MCF 10A (cell line): ENCODE results near the gene STAC3. TPM values are rescaled to one million over a fixed set of nuclear protein-coding genes. Genes with fewer than 3 reads are reported as not detected.

Experiments used
- BruUV-seq: library from RNA; stranded (reverse); fragments of 400-500 nt; replicated peaks from 2 replicates; lab custom pipeline; 2021; lab: Mats Ljungman, UMichigan
- CTCF ChIA-PET: fragments of 300-600 bp; sonication (Branson Sonifier 250); formaldehyde crosslinking; extraction: SDS; loops from one replicate; lab custom pipeline; 2021; ENCODE audit warnings: antibody characterized with exemption, inconsistent platforms; lab: Yijun Ruan, JAX
- POLR2A ChIA-PET: fragments of 300-600, 350-650 bp; sonication (Branson Sonifier 250); formaldehyde crosslinking; extraction: SDS; loops from one replicate; lab custom pipeline; 2020; ENCODE audit warnings: antibody characterized with exemption, inconsistent platforms; lab: Yijun Ruan, JAX
- DNase-seq: peaks from one replicate; pipeline ENCODE4 v3.0.0-alpha.2; 2018; ENCODE audit not compliant: unreplicated experiment
- H3K27ac Mint-ChIP-seq: one replicate; pipeline ENCODE4 v1.8.0; 2022; ENCODE audit warnings: mild to moderate bottlenecking, low read depth, mixed read lengths; ENCODE audit not compliant: unreplicated experiment
- H3K27me3 Mint-ChIP-seq: one replicate; pipeline ENCODE4 v1.8.0; 2022; ENCODE audit warnings: mixed read lengths; ENCODE audit not compliant: insufficient read depth, unreplicated experiment
- H3K36me3 Mint-ChIP-seq: one replicate; pipeline ENCODE4 v1.8.0; 2022; ENCODE audit warnings: mild to moderate bottlenecking, moderate library complexity, mixed read lengths; ENCODE audit not compliant: insufficient read depth, unreplicated experiment
- H3K4me1 Mint-ChIP-seq: one replicate; pipeline ENCODE4 v1.8.0; 2022; ENCODE audit warnings: mixed read lengths; ENCODE audit not compliant: insufficient read depth, unreplicated experiment
- H3K4me3 Mint-ChIP-seq: one replicate; pipeline ENCODE4 v1.8.0; 2022; ENCODE audit warnings: mild to moderate bottlenecking, moderate library complexity, mixed read lengths; ENCODE audit not compliant: unreplicated experiment
- H3K9me3 Mint-ChIP-seq: one replicate; pipeline ENCODE4 v1.8.0; 2022; ENCODE audit warnings: mixed read lengths; ENCODE audit not compliant: unreplicated experiment
- CTCF ChIP-seq: fragments of 200-600 bp; IDR thresholded peaks from one replicate; pipeline ENCODE4 v1.8.0; 2022; ENCODE audit warnings: antibody characterized with exemption, mild to moderate bottlenecking; ENCODE audit not compliant: unreplicated experiment
- intact Hi-C: fragments of 100-400 bp; cut with micrococcal nuclease; formaldehyde crosslinking; loops from 2 replicates; pipeline ENCODE4 v1.14.1; 2022
- total RNA-seq: library from RNA; stranded (reverse); gene quantifications from 2 replicates; pipeline ENCODE4 v1.2.3, GENCODE V29; 2022

STAC3 gene
- total RNA-seq, 1 experiment from 2014 or later = 2.8 TPM

- Mint-ChIP-seq H3K27ac (no peak overlapping the region), H3K9me3 (no peaks in the 10 kb centered on the region), H3K4me1 (peaks cover 30% of the 10 kb centered on the region), H3K36me3 (peaks cover 58% of the 10 kb centered on the region), H3K27me3 (no peaks in the 10 kb centered on the region), H3K4me3 (no peak overlapping the region)
- BruUV-seq = no TSS peak
- no peak for TF ChIP-seq CTCF
- POLR2A ChIA-PET = no interaction called here
- intact Hi-C loops = no loop called here
- CTCF ChIA-PET = no interaction called here
- no peak for DNase-seq
Measured at GRCh38 chr12:57234571-57235016, 16.4 kb downstream of the STAC3 start.

- Mint-ChIP-seq H3K36me3 (peaks cover 60% of the 10 kb centered on the region), H3K4me1 (peaks cover 29% of the 10 kb centered on the region), H3K4me3 (no peak overlapping the region), H3K27ac (no peak overlapping the region), H3K27me3 (no peaks in the 10 kb centered on the region), H3K9me3 (no peaks in the 10 kb centered on the region)
- TF ChIP-seq CTCF = no peak
- DNase-seq = no peak
- intact Hi-C loops = no loop called here
- ChIA-PET POLR2A (interaction anchor here (1.2 kb wide), 1 partner anchor 9 kb away, joined by 6 read pairs; no protein-coding TSS in a partner anchor), CTCF (interaction anchor here (0.6 to 1.3 kb wide), 4 partner anchors 13 to 25 kb away, joined by 4 to 6 read pairs (median 5); partner anchors contain the start of gene STAC3)
- TSS peak; percentile 22 for BruUV-seq
Measured at GRCh38 chr12:57234233-57234570, 16.8 kb downstream of the STAC3 start.

GRCh38 chr12:57233357-57234232, 17.4 kb downstream of the STAC3 start:
- H3K36me3 Mint-ChIP-seq = peaks cover 56% of the 10 kb centered on the region
- no peaks in the 10 kb centered on the region for H3K9me3 Mint-ChIP-seq
- intact Hi-C loops = no loop called here
- DNase-seq = no peak
- H3K4me1 Mint-ChIP-seq = peaks cover 31% of the 10 kb centered on the region
- no peak overlapping the region for H3K27ac Mint-ChIP-seq
- ChIA-PET POLR2A (interaction anchor here (1.2 kb wide), 1 partner anchor 9 kb away, joined by 6 read pairs; no protein-coding TSS in a partner anchor), CTCF (interaction anchor here (0.6 to 10.2 kb wide), 8 partner anchors 8 to 393 kb away, joined by 3 to 152 read pairs (median 4); partner anchors contain the start of gene STAC3)
- TF ChIP-seq CTCF = no peak
- H3K27me3 Mint-ChIP-seq = no peaks in the 10 kb centered on the region
- no peak overlapping the region for H3K4me3 Mint-ChIP-seq
- no TSS peak for BruUV-seq

GRCh38 chr12:57232156-57232756, 18.7 kb downstream of the STAC3 start:
- no peak for TF ChIP-seq CTCF
- DNase-seq = no peak
- BruUV-seq = no TSS peak
- Mint-ChIP-seq H3K27me3 (no peaks in the 10 kb centered on the region), H3K9me3 (no peaks in the 10 kb centered on the region), H3K4me3 (no peak overlapping the region), H3K27ac (no peak overlapping the region), H3K36me3 (peaks cover 56% of the 10 kb centered on the region), H3K4me1 (peaks cover 30% of the 10 kb centered on the region)
- intact Hi-C loops = no loop called here
- POLR2A ChIA-PET = no interaction called here
- CTCF ChIA-PET = interaction anchor here (0.8 to 10.2 kb wide), 4 partner anchors 9 to 392 kb away, joined by 4 to 152 read pairs (median 33); no protein-coding TSS in a partner anchor
